Naive thymus-derived CD8-positive, alpha-beta T cell (primary cell): Measurements from ENCODE around the gene CMTR1. TPM values are rescaled to one million over a fixed set of nuclear protein-coding genes. Genes with fewer than 3 reads are reported as not detected.
"Not testable (repeated sequence)": the region's sequence is repeated elsewhere in the genome, so short reads cannot be mapped to it uniquely, and the experiment has no call there.

Source experiments
- ATAC-seq, 2 donors: fragments of 150-1000 bp; cut with Tn5 transposase in 1 of 2; sonication (Bioruptor Pico), chemical (Tn5 transposase) in 1 of 2; 1 replicate in 1 of 2; 2 replicates in 1 of 2; pipeline ENCODE4 v1.10.0; 2021; ENCODE audit warnings: mild to moderate bottlenecking in 2 of 2, moderate library complexity in 2 of 2
- POLR2A ChIA-PET: fragments of 350-600 bp; sonication (Branson Sonifier 250); formaldehyde crosslinking; loops from one replicate; lab custom pipeline; 2021; ENCODE audit warnings: antibody characterized with exemption; lab: Charles Lee
- DNase-seq, 10 donors: peaks; one replicate each; pipeline versions ENCODE4 v3.0.0 to v3.0.0-alpha.2; 2020 to 2022
- H3K27ac Mint-ChIP-seq, 10 donors: one replicate each; pipeline ENCODE4 v1.8.0; 2020 to 2022; ENCODE audit warnings: mild to moderate bottlenecking in 10 of 10, mixed read lengths in 10 of 10, moderate library complexity in 4 of 10, inconsistent platforms in 1 of 10
- H3K27me3 Mint-ChIP-seq, 5 donors: one replicate each; pipeline ENCODE4 v1.8.0; 2021 to 2022; ENCODE audit warnings: mixed read lengths in 5 of 5
- H3K36me3 Mint-ChIP-seq, 3 donors: one replicate each; pipeline ENCODE4 v1.8.0; 2020 to 2022; ENCODE audit warnings: mixed read lengths in 3 of 3, mild to moderate bottlenecking in 2 of 3, inconsistent platforms in 1 of 3
- H3K4me1 Mint-ChIP-seq, 4 donors: one replicate each; pipeline ENCODE4 v1.8.0; 2021 to 2022; ENCODE audit warnings: mixed read lengths in 4 of 4
- H3K4me3 Mint-ChIP-seq, 10 donors: one replicate each; pipeline ENCODE4 v1.8.0; 2020 to 2022; ENCODE audit warnings: mild to moderate bottlenecking in 10 of 10, mixed read lengths in 10 of 10, moderate library complexity in 6 of 10, inconsistent platforms in 1 of 10
- H3K9me3 Mint-ChIP-seq, 9 donors: one replicate each; pipeline ENCODE4 v1.8.0; 2020 to 2022; ENCODE audit warnings: mixed read lengths in 9 of 9, mild to moderate bottlenecking in 3 of 9, inconsistent platforms in 1 of 9, moderate library complexity in 1 of 9
- polyA plus RNA-seq, 3 donors: library from polyadenylated mRNA; unstranded; fragments of 300-500 nt; fragmentation: Illumina TruSeq; gene quantifications; one replicate each; pipeline ENCODE4 v1.2.3, GENCODE V29; 2021
- total RNA-seq, 8 experiments: library from RNA in 2 of 8; stranded (reverse) in 2 of 8; gene quantifications; one replicate each; pipeline ENCODE4 v1.2.3 and lab custom pipeline; 2021 to 2026

The CMTR1 gene, protein sequence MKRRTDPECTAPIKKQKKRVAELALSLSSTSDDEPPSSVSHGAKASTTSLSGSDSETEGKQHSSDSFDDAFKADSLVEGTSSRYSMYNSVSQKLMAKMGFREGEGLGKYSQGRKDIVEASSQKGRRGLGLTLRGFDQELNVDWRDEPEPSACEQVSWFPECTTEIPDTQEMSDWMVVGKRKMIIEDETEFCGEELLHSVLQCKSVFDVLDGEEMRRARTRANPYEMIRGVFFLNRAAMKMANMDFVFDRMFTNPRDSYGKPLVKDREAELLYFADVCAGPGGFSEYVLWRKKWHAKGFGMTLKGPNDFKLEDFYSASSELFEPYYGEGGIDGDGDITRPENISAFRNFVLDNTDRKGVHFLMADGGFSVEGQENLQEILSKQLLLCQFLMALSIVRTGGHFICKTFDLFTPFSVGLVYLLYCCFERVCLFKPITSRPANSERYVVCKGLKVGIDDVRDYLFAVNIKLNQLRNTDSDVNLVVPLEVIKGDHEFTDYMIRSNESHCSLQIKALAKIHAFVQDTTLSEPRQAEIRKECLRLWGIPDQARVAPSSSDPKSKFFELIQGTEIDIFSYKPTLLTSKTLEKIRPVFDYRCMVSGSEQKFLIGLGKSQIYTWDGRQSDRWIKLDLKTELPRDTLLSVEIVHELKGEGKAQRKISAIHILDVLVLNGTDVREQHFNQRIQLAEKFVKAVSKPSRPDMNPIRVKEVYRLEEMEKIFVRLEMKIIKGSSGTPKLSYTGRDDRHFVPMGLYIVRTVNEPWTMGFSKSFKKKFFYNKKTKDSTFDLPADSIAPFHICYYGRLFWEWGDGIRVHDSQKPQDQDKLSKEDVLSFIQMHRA
- total RNA-seq = 10 to 100 TPM; 65.1 to 66.8 TPM
- polyA plus RNA-seq = 10 to 100 TPM; 19.2 to 28.0 (median 24.0) TPM
- total RNA-seq (lab: John Stamatoyannopoulos, UW) = 104 to 187 (median 121) reads per million in 6 experiments

DNA sequence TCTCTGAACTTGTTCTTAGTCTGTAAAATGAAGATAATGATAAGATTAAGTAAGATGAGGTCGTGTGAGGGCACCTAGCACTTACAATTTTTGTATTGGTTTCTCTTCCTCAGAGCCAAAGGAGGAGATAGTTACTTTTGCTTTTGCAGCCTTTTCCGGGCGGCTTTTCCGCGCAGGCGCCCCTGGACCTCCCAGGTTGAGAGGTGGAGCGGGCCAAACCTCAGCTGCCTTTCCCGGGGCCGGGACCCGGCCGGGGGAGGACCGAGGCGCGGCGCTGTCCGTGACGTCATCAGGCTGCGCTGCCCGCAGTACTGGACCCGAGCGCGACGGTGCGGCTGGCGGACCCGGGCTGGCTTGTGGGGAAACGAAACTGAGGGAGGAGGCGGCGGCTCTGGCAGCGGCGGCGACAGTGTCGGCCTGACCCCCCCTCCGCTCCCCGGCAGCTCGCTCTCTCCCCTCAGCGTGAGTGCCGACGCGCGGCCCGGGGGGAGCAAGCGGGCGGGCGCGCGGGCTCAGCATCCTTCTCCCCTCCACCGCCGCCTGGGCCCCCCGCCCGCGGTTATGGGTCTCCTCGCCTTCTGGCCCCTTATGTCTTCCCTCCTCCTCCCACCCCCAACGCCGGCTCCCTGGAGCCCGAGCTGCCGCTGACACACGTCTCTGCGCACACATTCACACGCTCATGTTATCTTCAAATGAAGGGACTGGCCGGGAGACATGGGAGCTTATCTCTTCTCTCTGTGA is at the start of gene CMTR1:
CMTR1 (plus strand) TSS at position 306 of the 741 bp plus-strand sequence. CDS start 2,409 bp downstream, outside the sequence.
- H3K4me1 Mint-ChIP-seq = peaks cover 23 to 51% (median 39%) of the 10 kb centered on the region in 4 donors
- DNase-seq (peak; percentile 94 to 97 (median 96)), ATAC-seq (peak; percentile 87 to 93)
- H3K36me3 Mint-ChIP-seq = peaks cover 0 to 28% (median 20%) of the 10 kb centered on the region in 3 donors
- POLR2A ChIA-PET = interaction anchor here (0.5 to 3.4 kb wide), 8 partner anchors 8 to 83 kb away, joined by 3 to 13 read pairs (median 4); partner anchors contain the start of gene RNF8
- peaks cover 0 to 13% (median 2%) of the 10 kb centered on the region in 5 donors for H3K27me3 Mint-ChIP-seq
- peak within 1 kb of the TSS; percentile 66 to 96 (median 92) for H3K4me3 Mint-ChIP-seq
- H3K27ac Mint-ChIP-seq = peak within 1 kb of the TSS; percentile 93 to 98 (median 97)
- H3K9me3 Mint-ChIP-seq = peaks cover 0 to 6% (median 0%) of the 10 kb centered on the region in 9 donors

DNA sequence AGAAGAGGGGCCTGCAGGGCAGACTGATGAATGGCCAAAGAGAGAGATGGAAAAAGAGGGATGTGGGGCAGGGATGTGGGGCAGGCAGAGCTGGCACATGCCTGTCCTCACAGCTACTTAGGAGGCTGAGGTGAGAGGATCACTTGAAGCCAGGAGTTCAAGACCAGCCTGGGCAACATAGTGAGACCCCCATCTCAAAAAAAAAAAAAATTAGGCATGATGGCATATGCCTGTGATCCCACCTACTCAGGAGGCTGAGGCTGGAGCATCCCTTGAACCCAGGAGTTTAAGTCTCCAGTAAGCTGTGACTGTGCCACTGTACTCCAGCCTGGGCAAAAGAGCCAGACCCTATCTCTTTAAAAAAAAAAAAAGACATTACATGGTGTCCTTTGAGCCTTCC is 44.4 kb upstream of the CMTR1 start:
- no peak overlapping the region for H3K27ac Mint-ChIP-seq
- no peaks in the 10 kb centered on the region for H3K9me3 Mint-ChIP-seq
- no peaks in the 10 kb centered on the region for H3K4me1 Mint-ChIP-seq
- DNase-seq (no peak), ATAC-seq (no peak)
- peaks cover 0 to 42% (median 4%) of the 10 kb centered on the region in 3 donors for H3K36me3 Mint-ChIP-seq
- no peaks in the 10 kb centered on the region for H3K27me3 Mint-ChIP-seq
- H3K4me3 Mint-ChIP-seq = no peak overlapping the region
- POLR2A ChIA-PET = no interaction called here

DNA sequence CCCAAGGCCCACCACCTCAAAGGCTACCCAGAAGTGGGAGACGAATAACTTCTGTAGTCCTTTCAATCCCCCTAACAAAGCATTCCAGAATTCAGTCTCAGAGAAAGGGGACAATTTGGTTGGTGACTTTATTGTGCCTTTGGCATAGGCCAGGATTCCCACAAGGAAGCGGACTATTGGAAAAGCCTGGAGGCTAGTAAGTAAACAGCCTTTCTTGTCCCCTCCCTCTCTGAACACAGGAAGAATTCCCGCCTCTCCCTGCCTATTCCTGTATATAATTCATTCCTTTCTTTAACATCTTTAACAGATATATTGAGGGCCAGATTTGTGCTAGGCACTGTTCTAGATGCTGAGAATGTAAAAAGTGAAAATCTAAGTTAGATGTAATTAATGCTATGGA is 43.2 kb upstream of the CMTR1 start:
- POLR2A ChIA-PET = no interaction called here
- DNase-seq (no peak), ATAC-seq (no peak)
- Mint-ChIP-seq H3K36me3 (peaks cover 0 to 32% (median 4%) of the 10 kb centered on the region in 3 donors), H3K4me1 (no peaks in the 10 kb centered on the region), H3K4me3 (no peak overlapping the region), H3K9me3 (no peaks in the 10 kb centered on the region), H3K27me3 (no peaks in the 10 kb centered on the region), H3K27ac (no peak overlapping the region)

DNA sequence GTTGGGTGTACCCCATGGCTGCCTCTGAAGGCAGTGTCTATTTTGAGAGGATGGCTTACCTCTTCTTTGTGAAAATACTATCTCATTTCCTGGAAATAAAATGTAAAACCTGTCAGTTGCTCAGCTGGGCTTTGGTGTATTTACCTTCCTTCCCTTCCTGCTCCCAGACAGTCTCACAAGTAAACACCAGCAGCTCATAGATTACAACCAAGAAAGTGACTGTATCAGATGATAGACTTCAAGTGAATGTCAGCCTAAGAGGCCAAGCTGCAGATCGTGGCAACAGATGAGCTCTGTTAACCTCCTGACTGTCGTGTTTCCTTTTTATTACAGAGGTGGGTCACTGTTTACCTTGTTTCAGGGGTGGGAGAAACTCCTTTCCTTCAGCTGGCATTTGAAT is 41.9 kb upstream of the CMTR1 start:
- POLR2A ChIA-PET = no interaction called here
- H3K4me3 Mint-ChIP-seq = no peak overlapping the region
- ATAC-seq (no peak), DNase-seq (no peak)
- no peaks in the 10 kb centered on the region for H3K4me1 Mint-ChIP-seq
- peak overlapping the region in 1 of 10 donors; percentile 71 for H3K27ac Mint-ChIP-seq
- H3K9me3 Mint-ChIP-seq = no peaks in the 10 kb centered on the region
- H3K27me3 Mint-ChIP-seq = no peaks in the 10 kb centered on the region
- peaks cover 0 to 22% (median 4%) of the 10 kb centered on the region in 3 donors for H3K36me3 Mint-ChIP-seq

DNA sequence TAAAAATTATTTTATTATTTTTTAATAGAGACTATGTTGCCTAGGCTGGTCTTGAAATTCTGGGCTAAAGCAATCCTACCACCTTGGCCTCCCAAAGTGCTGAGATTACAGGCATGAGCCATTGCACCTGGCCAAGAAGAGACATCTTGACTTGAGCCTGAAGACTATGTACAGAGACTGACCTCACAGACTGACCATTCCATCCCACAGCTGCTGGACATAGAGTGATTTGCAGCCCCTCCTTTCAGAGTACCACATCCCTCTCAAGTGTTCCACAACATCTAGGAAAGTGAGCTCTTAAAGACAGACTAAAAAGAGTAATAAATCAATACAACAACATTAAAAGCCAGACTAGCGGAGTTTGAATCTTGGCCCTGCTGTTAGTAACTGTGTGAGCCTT is 40.2 kb upstream of the CMTR1 start:
- Mint-ChIP-seq H3K36me3 (peaks cover 0 to 18% (median 0%) of the 10 kb centered on the region in 3 donors), H3K9me3 (no peaks in the 10 kb centered on the region), H3K27me3 (peaks cover 0 to 2% (median 0%) of the 10 kb centered on the region in 5 donors), H3K4me1 (no peaks in the 10 kb centered on the region), H3K27ac (peak overlapping the region in 1 of 10 donors; percentile 55), H3K4me3 (no peak overlapping the region)
- ATAC-seq (no peak), DNase-seq (no peak)
- POLR2A ChIA-PET = no interaction called here

GRCh38 chr6:37393381-37393929 is 39.6 kb upstream of the CMTR1 start:
- peaks cover 0 to 6% (median 0%) of the 10 kb centered on the region in 5 donors for H3K27me3 Mint-ChIP-seq
- no peak overlapping the region for H3K4me3 Mint-ChIP-seq
- no peaks in the 10 kb centered on the region for H3K4me1 Mint-ChIP-seq
- H3K27ac Mint-ChIP-seq = peak overlapping the region in 4 of 10 donors; percentile 12 to 20 (median 16)
- H3K36me3 Mint-ChIP-seq = peaks cover 0 to 18% (median 0%) of the 10 kb centered on the region in 3 donors
- H3K9me3 Mint-ChIP-seq = no peaks in the 10 kb centered on the region
- ATAC-seq (no peak), DNase-seq (no peak)
- POLR2A ChIA-PET = no interaction called here

GRCh38 chr6:37396571-37397180 is 36.3 kb upstream of the CMTR1 start:
- Mint-ChIP-seq H3K9me3 (no peaks in the 10 kb centered on the region), H3K27ac (no peak overlapping the region)

DNA sequence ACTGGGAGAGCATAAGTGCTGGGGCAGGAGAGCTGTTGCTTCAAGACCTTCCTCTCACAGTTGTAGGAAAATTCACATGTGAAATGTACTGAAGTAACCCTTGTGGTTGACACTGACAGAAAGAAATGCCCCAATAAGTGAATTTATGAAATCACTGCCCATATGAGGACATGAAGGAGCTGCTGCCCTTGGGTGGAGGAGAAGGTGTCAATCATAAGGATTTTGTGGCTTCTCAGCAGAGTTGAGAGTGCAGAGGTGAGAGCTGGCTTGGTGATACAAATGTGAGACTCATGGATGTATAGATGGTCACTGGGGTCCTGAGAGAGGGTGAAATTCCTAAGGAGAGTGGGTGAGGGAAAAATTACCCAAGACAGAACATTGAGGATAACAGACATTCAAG is 33.9 kb upstream of the CMTR1 start:
- POLR2A ChIA-PET = no interaction called here
- Mint-ChIP-seq H3K27me3 (peaks cover 0 to 12% (median 3%) of the 10 kb centered on the region in 5 donors), H3K36me3 (peaks cover 0 to 3% (median 0%) of the 10 kb centered on the region in 3 donors), H3K9me3 (no peaks in the 10 kb centered on the region), H3K4me1 (peaks cover 0 to 2% (median 0%) of the 10 kb centered on the region in 4 donors), H3K27ac (no peak overlapping the region), H3K4me3 (no peak overlapping the region)
- no peak for DNase-seq
- ATAC-seq = no peak

More at GRCh38 chr6:37396571-37397180, 36.3 kb upstream of the CMTR1 start:
- Mint-ChIP-seq H3K27me3 (peaks cover 0 to 12% (median 2%) of the 10 kb centered on the region in 5 donors), H3K4me3 (no peak overlapping the region), H3K4me1 (peaks cover 0 to 2% (median 0%) of the 10 kb centered on the region in 4 donors), H3K36me3 (peaks cover 0 to 16% (median 0%) of the 10 kb centered on the region in 3 donors)
- POLR2A ChIA-PET = no interaction called here
- ATAC-seq (no peak), DNase-seq (no peak)

DNA sequence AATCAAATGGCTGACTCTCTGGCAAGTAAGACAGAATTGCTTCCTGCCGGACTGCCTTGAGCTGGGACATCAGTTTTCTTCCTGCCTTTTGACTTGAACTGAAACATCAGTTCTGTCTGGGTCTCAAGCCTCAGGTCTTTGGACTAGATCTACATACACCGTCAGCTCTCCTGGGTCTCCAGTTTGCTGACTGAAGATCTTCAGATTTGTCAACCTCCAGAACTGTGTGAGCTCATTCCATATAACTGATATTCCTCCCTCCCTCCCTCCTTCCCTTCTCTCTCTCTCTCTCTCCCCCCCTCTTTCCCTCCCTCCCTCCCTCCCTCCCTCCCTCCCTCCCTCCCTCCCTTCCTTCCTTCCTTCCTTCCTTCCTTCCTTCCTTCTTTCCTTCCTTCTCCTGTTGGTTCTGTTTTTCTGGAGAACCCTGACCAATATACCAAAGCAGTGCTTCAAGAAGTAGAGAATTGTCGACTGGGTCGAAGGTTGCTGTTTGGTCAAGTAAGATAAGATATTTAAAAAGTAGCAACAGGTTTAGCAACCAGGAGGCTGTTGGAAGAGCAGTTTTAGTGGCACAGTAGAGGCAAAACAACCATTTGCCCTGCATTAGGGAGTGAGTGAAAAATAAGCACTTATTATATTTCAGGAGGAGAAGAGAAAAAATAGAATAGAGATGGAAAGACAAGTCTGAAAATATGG is 33.1 kb upstream of the CMTR1 start:
- Mint-ChIP-seq H3K4me3 (no peak overlapping the region), H3K27me3 (peaks cover 0 to 12% (median 3%) of the 10 kb centered on the region in 5 donors), H3K27ac (no peak overlapping the region), H3K36me3 (no peaks in the 10 kb centered on the region), H3K9me3 (no peaks in the 10 kb centered on the region), H3K4me1 (peaks cover 0 to 2% (median 0%) of the 10 kb centered on the region in 4 donors)
- POLR2A ChIA-PET = no interaction called here
- ATAC-seq (no peak), DNase-seq (no peak)

DNA sequence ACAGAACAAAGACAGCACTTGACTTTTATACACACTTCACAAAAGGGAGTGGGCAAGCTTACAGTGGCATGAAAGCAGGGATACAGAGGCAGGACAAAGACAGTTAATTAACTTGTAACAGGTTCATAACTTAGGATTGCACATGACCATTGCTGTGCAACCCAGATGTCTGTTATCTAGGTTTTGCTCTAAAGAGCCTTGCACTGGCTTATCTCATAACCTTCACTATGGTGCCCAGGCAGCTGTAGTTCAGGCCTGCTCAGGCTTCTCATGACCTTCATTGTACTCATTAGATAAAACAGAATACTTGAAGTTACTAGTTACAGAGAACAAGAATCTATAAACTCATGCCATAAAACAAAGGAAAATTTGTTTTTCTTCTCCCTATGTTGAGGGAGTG is 31.4 kb upstream of the CMTR1 start:
- H3K9me3 Mint-ChIP-seq, H3K27ac Mint-ChIP-seq, H3K4me3 Mint-ChIP-seq, POLR2A ChIA-PET, H3K36me3 Mint-ChIP-seq, ATAC-seq, H3K4me1 Mint-ChIP-seq, DNase-seq: not testable (repeated sequence)
- peaks cover 0 to 12% (median 3%) of the 10 kb centered on the region in 5 donors for H3K27me3 Mint-ChIP-seq

- Mint-ChIP-seq H3K9me3 (no peaks in the 10 kb centered on the region), H3K27me3 (peaks cover 0 to 6% (median 0%) of the 10 kb centered on the region in 5 donors), H3K4me1 (no peaks in the 10 kb centered on the region), H3K27ac (no peak overlapping the region), H3K36me3 (no peaks in the 10 kb centered on the region), H3K4me3 (no peak overlapping the region)
- ATAC-seq (no peak), DNase-seq (no peak)
- POLR2A ChIA-PET = no interaction called here
Observed at GRCh38 chr6:37406726-37407341, 26.2 kb upstream of the CMTR1 start.
